NCI-H1105 (cell line): ENCODE results near the gene C7orf25.
A peak's percentile ranks its signal among the peaks of the same experiment; 100 is the strongest.
"Not testable (repeated sequence)": the region's sequence is repeated elsewhere in the genome, so short reads cannot be mapped to it uniquely, and the experiment has no call there.

ENCODE experiments used
- DNase-seq: peaks from one replicate; lab custom pipeline; 2025; lab: John Stamatoyannopoulos, UW

C7orf25 gene

DNA sequence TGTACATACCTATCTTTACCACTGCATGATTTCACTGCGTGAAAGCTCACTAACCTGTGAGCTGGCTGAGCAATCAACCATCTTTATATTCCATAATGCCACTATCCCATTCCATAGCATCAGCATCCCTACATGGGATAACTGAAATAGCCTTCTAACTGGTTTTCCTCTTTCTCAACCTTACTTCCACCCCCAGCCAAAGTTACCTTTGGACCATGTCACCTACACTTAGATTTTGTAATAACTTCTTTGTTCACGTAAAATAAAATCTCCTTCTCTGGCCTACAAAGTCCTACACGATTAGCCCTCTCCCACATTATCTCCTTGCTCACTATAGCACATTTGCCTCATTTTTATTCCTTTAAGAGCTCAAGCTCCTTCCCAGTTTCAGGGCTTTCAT is 17.6 kb upstream of the C7orf25 start:
- no peak for DNase-seq

DNA sequence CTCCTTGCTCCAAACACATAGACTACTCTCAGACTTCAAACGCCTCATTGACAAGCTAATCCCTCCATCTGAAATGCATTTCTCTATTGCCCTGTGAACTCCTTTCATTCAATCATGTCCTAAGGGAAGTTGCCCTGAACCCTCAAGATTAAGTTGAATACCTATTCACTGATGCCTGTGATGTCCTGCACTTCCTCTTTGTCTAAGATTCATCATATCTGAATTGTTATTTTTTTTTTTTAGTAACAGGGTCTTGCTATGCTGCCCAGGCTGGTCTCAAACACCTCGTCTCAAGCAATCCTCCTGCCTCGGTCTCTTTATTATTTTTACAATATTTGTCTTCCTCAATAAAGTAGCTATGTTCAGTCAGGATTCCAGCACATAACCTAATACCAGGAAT is 16.9 kb upstream of the C7orf25 start:
- no peak for DNase-seq

DNA sequence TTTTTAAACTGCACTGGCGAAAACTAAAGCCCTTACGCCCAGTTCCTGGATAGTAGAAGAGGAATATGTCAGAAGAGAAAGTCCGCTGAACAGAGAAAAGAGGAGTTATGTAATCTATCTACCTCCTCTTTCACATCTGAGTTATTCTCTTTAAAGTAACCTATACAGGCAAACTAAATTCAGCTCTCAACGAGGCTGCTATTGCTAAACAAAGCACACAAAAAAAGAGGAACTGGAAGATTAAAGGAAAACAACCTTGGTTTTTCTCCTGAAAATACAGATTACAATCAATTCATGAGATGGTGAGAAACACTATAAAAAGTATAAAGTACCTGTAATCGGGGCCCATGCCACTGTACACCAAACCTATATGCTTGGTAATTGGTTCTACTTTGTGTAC is 14.3 kb upstream of the C7orf25 start:
- DNase-seq: no peak

GRCh38 chr7:42925630-42926029 is 13.8 kb upstream of the C7orf25 start:
- DNase-seq: no peak

DNA sequence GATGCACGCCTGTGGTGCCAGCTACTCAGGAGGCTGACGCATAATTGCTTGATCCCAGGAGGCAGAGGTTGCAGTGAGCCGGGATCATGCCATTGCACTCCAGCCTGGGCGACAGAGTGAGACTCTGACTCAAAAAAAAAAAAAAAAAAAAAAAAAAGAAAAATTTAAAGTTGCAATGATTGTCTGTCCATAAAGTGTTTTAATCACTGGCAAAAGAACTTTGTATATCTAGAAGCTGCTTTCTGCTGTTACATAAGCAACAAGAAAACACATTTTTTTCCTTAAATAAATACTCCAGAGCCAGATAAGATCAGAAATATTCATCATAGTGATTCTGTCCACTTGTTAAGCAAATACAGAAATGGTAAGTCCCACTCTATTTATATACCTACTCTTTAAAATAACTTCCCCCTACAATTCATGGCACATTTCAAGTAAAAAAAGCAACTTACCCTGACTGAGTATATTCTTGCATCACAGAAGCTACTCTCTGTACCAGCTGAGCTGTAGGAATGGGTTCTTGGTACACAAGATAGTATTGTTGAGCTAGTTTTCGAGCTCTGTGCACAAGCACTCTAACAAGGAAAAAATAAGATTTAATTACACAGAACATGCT is 12.5 kb upstream of the C7orf25 start:
- DNase-seq: no peak

- no peak for DNase-seq
Measured at GRCh38 chr7:42922017-42922753, 10.3 kb upstream of the C7orf25 start.

DNA sequence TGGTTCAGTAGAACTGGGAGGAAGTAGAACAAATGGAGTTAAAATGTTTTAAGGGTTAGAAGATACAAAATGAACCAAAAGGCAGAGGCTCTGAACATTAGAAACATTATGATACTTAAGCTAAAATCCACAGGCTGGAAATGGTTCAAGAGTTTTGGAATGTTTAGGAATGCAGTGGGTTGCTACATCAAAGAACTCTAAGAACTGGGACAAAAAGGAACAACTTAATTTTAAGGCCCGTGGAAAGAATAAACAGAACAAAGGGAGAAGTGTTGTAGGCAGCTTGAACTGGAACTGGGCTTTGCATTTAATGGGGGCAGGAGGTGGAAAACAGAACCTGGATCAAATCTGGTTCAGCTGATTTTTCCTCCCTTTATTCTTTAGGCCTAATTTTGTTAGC is 3.5 kb upstream of the C7orf25 start:
- no peak for DNase-seq

DNA sequence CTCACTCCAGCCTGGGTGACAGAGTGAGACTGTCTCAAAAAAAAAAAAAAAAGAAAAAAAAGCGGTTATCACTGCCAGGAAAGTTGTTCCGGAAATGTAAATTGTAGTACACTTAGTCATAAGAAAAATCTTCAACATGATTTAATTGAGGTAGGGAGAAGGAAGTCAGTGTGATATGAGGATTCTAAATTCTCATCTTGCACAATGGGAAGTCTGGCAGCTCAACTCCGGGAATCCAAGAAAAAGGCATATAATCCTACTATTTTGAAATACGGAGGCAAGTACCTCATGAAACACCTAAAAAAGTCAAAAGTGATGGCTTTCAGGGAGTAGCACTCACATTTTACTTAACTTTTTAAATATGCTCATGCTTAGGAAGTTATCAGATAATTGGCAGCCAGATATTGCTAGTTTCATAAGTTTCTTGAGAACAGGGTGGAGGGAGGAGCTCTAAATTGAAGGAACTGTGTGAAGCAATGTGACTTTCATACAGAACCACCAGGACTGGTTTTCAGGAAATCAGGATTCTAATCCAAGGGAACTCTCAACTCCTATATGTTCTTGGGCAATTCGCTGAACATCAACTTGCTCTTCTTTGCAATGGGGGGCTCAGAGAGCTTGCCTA is 2.7 kb upstream of the C7orf25 start:
- no peak for DNase-seq

GRCh38 chr7:42914009-42914408 is 2.1 kb upstream of the C7orf25 start:
- DNase-seq: no peak

DNA sequence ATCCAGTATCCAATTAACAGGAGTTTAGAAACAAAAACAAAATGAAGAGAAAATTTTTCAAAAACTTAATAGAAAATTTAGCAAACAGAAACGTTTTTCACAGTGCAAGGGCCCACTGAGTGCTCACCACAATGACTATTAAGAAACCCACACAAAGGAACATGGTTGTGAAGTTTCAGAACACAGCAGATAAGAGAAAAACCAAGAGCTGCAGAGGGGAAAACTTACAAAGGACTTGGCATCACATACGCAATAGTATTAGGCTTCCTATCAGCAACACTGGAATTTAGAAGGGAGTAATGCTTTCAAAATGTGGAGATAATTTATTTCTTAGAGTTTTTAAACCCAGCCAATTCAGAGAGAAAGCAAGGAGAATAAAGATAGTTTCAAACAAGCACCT is 1.7 kb upstream of the C7orf25 start:
- no peak for DNase-seq

- DNase-seq: no peak
Measured at GRCh38 chr7:42910306-42910705, 1.6 kb downstream of the C7orf25 start.

DNA sequence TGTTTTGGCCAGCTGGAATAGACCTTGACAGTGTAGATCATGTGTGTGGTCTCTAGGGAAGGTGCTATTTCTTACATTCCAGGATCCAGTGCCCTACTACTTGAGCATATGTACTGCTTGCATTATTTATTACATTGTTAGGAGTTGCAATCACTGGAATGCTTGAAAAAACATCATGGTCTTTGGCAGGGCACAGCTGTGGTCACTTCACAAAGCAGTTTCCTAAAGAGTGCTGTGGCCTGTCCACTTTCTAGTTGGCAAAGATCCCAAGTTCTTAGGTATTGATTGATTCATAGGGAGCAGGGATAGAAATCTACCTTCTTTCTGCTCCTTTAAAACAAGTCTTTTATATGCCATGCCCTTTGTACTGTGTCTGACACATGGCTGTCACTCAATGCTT is 4.6 kb downstream of the C7orf25 start:
- DNase-seq: no peak

DNA sequence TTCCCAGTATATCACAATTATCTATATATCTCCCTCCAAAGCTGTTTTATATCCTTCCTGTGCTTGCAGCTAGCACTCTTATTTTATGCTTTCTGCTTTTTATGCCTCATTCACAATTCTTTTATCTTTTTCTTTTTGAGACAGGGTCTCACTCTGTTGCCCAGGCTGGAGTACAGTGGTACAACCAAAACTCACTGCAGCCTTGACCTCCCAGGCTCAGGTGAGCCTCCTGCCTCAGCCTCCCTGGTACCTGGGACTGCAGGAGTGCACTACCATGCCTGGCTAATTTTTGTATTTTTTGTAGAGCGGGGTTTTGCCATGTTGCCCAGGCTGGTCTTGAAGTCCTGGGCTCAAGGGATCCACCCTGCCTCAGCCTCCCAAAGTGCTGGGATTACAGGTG is 5.7 kb downstream of the C7orf25 start:
- DNase-seq: no peak

- no peak for DNase-seq
Measured at GRCh38 chr7:42902331-42902730, 9.5 kb downstream of the C7orf25 start.

DNA sequence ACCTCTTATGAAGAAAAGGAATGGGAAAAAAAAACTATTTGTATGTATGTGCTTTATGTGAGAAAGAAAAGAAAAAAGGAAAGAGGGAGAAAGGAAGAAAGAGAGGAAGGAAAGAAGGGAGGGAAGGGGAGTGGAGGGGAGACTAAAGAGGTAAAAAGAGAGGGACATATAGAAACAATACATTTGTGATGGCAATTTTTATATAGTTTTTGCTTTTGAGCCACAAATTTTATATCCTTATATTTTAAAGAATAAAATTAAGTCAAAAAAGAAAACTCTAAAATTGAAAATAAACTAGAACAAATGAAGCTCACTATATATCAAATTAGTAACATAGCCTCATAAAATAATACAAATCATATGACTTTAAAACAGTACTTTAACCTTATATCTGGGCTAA is 11.0 kb downstream of the C7orf25 start:
- no peak for DNase-seq

GRCh38 chr7:42893346-42894240 is 18.3 kb downstream of the C7orf25 start:
- DNase-seq: peak; percentile 21

- DNase-seq: no peak
Measured at GRCh38 chr7:42886893-42887505, 24.9 kb downstream of the C7orf25 start.

GRCh38 chr7:42886129-42886528 is 25.7 kb downstream of the C7orf25 start:
- no peak for DNase-seq

GRCh38 chr7:42885183-42885582 is 26.7 kb downstream of the C7orf25 start:
- not testable (repeated sequence) for DNase-seq

- DNase-seq: no peak
Measured at GRCh38 chr7:42883950-42884349, 27.9 kb downstream of the C7orf25 start.

DNA sequence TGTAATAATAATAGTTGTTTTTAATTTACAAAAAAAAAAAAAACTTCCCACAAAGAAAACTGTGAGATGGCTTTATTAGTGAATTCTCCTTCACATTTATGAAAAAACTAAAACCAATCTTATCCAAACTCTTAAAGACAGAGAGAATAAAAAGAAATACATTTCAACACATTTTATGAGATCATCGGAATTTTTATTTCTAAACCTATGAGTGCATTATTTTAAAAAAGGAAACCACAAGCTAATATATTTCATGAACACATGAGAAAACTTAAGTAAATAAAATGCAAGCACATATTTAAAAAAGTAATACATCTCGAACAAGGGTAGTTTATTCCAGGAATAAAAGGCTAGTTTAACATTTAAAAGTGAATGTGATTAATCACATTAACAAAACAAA is 31.5 kb downstream of the C7orf25 start:
- no peak for DNase-seq

DNA sequence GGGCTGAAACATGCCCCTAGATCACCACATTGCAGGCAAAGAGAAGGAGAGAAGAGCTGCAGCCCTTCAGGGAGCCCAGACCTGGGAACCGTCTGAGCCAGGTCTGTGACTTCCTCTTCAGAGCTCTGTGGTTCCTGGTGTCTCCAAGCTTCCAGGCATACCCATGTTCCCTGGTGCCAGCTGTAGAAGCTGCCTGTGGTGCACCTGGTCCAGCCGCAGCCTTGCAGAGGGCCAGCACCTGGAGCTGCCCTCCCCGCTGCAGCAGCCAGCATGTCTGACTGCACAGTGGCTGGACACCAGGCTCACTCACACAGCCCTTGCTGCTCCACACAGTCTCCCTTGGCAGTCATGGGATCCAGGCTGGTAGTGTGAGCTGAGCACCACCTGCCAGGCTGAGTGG is 33.6 kb downstream of the C7orf25 start:
- DNase-seq: no peak
